ENCODE measurements around the gene EIF4G3.
"Not testable (repeated sequence)": the region's sequence is repeated elsewhere in the genome, so short reads cannot be mapped to it uniquely, and the experiment has no call there.

EIF4G3 gene

GRCh38 chr1:20865001-20865400, 311.7 kb downstream of the EIF4G3 start:
- Histone ChIP-seq H3K36me3 (ENCODE audit: control insufficient read depth in 1 of 2, insufficient read depth in 2 of 2, low read depth in 1 of 2, low read length in 2 of 2) (peaks cover 12 to 63% of the 10 kb centered on the region in 2 experiments), H3K4me1 (ENCODE audit: control insufficient read depth, insufficient read depth, low read depth, low read length) (peaks cover 3% of the 10 kb centered on the region), H2BK12ac (ENCODE audit: low read length in 2 of 2) (no peak overlapping the region), H4K91ac (ENCODE audit: low read length) (no peak overlapping the region), H4K8ac (ENCODE audit: low read length) (no peak overlapping the region), H3K79me1 (replicated peaks; ENCODE audit: low read length, poor library complexity, severe bottlenecking) (peaks cover 7% of the 10 kb centered on the region), H3K9me3 (ENCODE audit: control insufficient read depth, low read length) (no peaks in the 10 kb centered on the region), H3K14ac (ENCODE audit: low read length in 2 of 2) (no peak overlapping the region), H3K4ac (ENCODE audit: low read depth in 1 of 2, low read length in 2 of 2) (no peak overlapping the region), H2BK5ac (ENCODE audit: low read depth, low read length, poor library complexity, severe bottlenecking) (no peak overlapping the region), H3K27ac (ENCODE audit: low read length, poor library complexity, severe bottlenecking) (no peak overlapping the region), H3K4me3 (ENCODE audit: insufficient read depth in 1 of 2, low read depth in 1 of 2, low read length in 2 of 2) (no peak overlapping the region), H3K18ac (ENCODE audit: low read depth in 1 of 2, low read length in 2 of 2) (no peak overlapping the region), H3K23ac (ENCODE audit: low read length in 2 of 2) (no peak overlapping the region), H3K4me2 (ENCODE audit: low read length, poor library complexity, severe bottlenecking) (no peak overlapping the region), H2BK120ac (ENCODE audit: low read depth, low read length) (no peak overlapping the region), H2AK5ac (ENCODE audit: low read length, severe bottlenecking) (no peak overlapping the region), H3K9ac (ENCODE audit: low read length) (no peak overlapping the region), H2AFZ (ENCODE audit: low read depth, low read length) (no peak overlapping the region), H3K27me3 (ENCODE audit: control insufficient read depth in 1 of 2, insufficient read depth in 1 of 2, low read length in 2 of 2) (no peaks in the 10 kb centered on the region), H2BK15ac (ENCODE audit: low read depth, poor library complexity, severe bottlenecking) (no peak overlapping the region)
- 97% methylated on average over 2 of the region's 2 CpGs for WGBS
- DNase-seq, result no peak

DNA sequence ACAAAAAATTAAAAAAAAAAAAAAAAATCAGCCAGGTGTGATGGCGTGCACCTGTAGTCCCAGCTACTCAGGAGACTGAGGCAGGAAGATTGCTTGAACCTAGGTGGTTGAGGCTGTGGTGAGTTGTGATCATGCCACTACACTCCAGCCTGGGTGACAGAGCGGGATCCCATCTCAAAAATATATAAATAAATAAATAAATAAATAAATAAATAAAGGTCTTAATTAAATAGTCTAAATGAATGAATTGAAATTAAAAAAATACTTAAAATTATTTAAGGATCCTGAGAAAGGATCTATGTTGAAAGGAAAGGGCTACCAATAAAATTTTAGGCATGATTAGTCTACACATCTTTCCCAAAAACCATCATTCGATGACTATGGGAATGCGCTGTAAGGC, 322.2 kb downstream of the EIF4G3 start:
- no peak overlapping the region for H3K18ac ChIP-seq (ENCODE audit: low read depth in 1 of 2, low read length in 2 of 2)
- peaks cover 33 to 88% of the 10 kb centered on the region in 2 experiments for H3K36me3 ChIP-seq (ENCODE audit: control insufficient read depth in 1 of 2, insufficient read depth in 2 of 2, low read depth in 1 of 2, low read length in 2 of 2)

DNA sequence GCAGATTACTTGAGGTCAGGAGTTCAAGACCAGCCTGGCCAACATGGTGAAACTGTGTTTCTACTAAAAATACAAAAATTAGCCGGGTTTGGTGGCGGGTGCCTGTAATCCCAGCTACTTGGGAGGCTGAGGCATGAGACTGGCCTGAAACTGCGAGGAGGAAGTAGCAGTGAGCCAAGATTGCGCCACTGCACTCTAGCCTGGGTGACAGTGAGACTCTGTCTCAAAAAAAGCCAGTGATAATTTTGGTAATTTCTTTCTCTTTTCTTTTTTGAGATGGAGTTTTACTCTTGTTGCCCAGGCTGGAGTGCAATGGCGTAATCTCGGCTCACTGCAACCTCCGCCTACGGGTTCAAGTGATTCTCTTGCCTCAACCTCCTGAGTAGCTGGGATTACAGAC, 324.9 kb downstream of the EIF4G3 start:
- not testable (repeated sequence) for H2BK12ac ChIP-seq (ENCODE audit: low read length in 2 of 2); H2AFZ ChIP-seq (ENCODE audit: low read depth, low read length); H3K23ac ChIP-seq (ENCODE audit: low read length in 2 of 2); H3K27me3 ChIP-seq (ENCODE audit: control insufficient read depth in 1 of 2, insufficient read depth in 1 of 2, low read length in 2 of 2); H3K14ac ChIP-seq (ENCODE audit: low read length in 2 of 2); H2BK5ac ChIP-seq (ENCODE audit: low read depth, low read length, poor library complexity, severe bottlenecking); H3K79me1 ChIP-seq (replicated peaks; ENCODE audit: low read length, poor library complexity, severe bottlenecking); H3K4me1 ChIP-seq (ENCODE audit: control insufficient read depth, insufficient read depth, low read depth, low read length); H4K8ac ChIP-seq (ENCODE audit: low read length); H3K27ac ChIP-seq (ENCODE audit: low read length, poor library complexity, severe bottlenecking); H3K4ac ChIP-seq (ENCODE audit: low read depth in 1 of 2, low read length in 2 of 2); H3K9me3 ChIP-seq (ENCODE audit: control insufficient read depth, low read length); H3K18ac ChIP-seq (ENCODE audit: low read depth in 1 of 2, low read length in 2 of 2); H3K4me3 ChIP-seq (ENCODE audit: insufficient read depth in 1 of 2, low read depth in 1 of 2, low read length in 2 of 2); H2BK15ac ChIP-seq (ENCODE audit: low read depth, poor library complexity, severe bottlenecking); DNase-seq; H2BK120ac ChIP-seq (ENCODE audit: low read depth, low read length); H4K91ac ChIP-seq (ENCODE audit: low read length); H3K9ac ChIP-seq (ENCODE audit: low read length); H3K4me2 ChIP-seq (ENCODE audit: low read length, poor library complexity, severe bottlenecking); H2AK5ac ChIP-seq (ENCODE audit: low read length, severe bottlenecking)
- peaks cover 24 to 90% of the 10 kb centered on the region in 2 experiments for H3K36me3 ChIP-seq (ENCODE audit: control insufficient read depth in 1 of 2, insufficient read depth in 2 of 2, low read depth in 1 of 2, low read length in 2 of 2)
- WGBS, result 87% methylated on average over 8 of the region's 8 CpGs

More for the DNA sequence above, 322.2 kb downstream of the EIF4G3 start:
- Histone ChIP-seq H3K27me3 (ENCODE audit: control insufficient read depth in 1 of 2, insufficient read depth in 1 of 2, low read length in 2 of 2) (no peaks in the 10 kb centered on the region), H2BK12ac (ENCODE audit: low read length in 2 of 2) (no peak overlapping the region), H2AK5ac (ENCODE audit: low read length, severe bottlenecking) (no peak overlapping the region), H2BK5ac (ENCODE audit: low read depth, low read length, poor library complexity, severe bottlenecking) (no peak overlapping the region), H4K91ac (ENCODE audit: low read length) (no peak overlapping the region), H2BK120ac (ENCODE audit: low read depth, low read length) (no peak overlapping the region), H3K4me2 (ENCODE audit: low read length, poor library complexity, severe bottlenecking) (no peak overlapping the region), H3K9ac (ENCODE audit: low read length) (no peak overlapping the region), H2AFZ (ENCODE audit: low read depth, low read length) (no peak overlapping the region), H3K23ac (ENCODE audit: low read length in 2 of 2) (no peak overlapping the region), H3K4ac (ENCODE audit: low read depth in 1 of 2, low read length in 2 of 2) (no peak overlapping the region), H3K9me3 (ENCODE audit: control insufficient read depth, low read length) (no peaks in the 10 kb centered on the region), H3K4me1 (ENCODE audit: control insufficient read depth, insufficient read depth, low read depth, low read length) (peaks cover 2% of the 10 kb centered on the region), H3K79me1 (replicated peaks; ENCODE audit: low read length, poor library complexity, severe bottlenecking) (peaks cover 6% of the 10 kb centered on the region), H4K8ac (ENCODE audit: low read length) (no peak overlapping the region), H2BK15ac (ENCODE audit: low read depth, poor library complexity, severe bottlenecking) (no peak overlapping the region), H3K4me3 (ENCODE audit: insufficient read depth in 1 of 2, low read depth in 1 of 2, low read length in 2 of 2) (no peak overlapping the region), H3K27ac (ENCODE audit: low read length, poor library complexity, severe bottlenecking) (no peak overlapping the region), H3K14ac (ENCODE audit: low read length in 2 of 2) (no peak overlapping the region)
- no peak for DNase-seq
- 99% methylated on average over 3 of the region's 4 CpGs for WGBS

GRCh38 chr1:20850021-20850420, 326.7 kb downstream of the EIF4G3 start:
- no peak for DNase-seq

More at GRCh38 chr1:20850021-20850420, 326.7 kb downstream of the EIF4G3 start:
- H2BK120ac ChIP-seq (ENCODE audit: low read depth, low read length), result no peak overlapping the region
- H2BK15ac ChIP-seq (ENCODE audit: low read depth, poor library complexity, severe bottlenecking), result no peak overlapping the region
- H3K4ac ChIP-seq (ENCODE audit: low read depth in 1 of 2, low read length in 2 of 2), result no peak overlapping the region
- H3K18ac ChIP-seq (ENCODE audit: low read depth in 1 of 2, low read length in 2 of 2), result no peak overlapping the region
- H4K8ac ChIP-seq (ENCODE audit: low read length), result no peak overlapping the region
- H3K14ac ChIP-seq (ENCODE audit: low read length in 2 of 2), result no peak overlapping the region
- no peak overlapping the region for H3K9ac ChIP-seq (ENCODE audit: low read length)
- no peak overlapping the region for H3K23ac ChIP-seq (ENCODE audit: low read length in 2 of 2)
- no peak overlapping the region for H4K91ac ChIP-seq (ENCODE audit: low read length)
- no peak overlapping the region for H2BK12ac ChIP-seq (ENCODE audit: low read length in 2 of 2)
- H2AFZ ChIP-seq (ENCODE audit: low read depth, low read length), result no peak overlapping the region
- H3K4me2 ChIP-seq (ENCODE audit: low read length, poor library complexity, severe bottlenecking), result no peak overlapping the region
- 94% methylated on average over 3 of the region's 3 CpGs for WGBS
- H3K4me3 ChIP-seq (ENCODE audit: insufficient read depth in 1 of 2, low read depth in 1 of 2, low read length in 2 of 2), result no peak overlapping the region
- no peaks in the 10 kb centered on the region for H3K9me3 ChIP-seq (ENCODE audit: control insufficient read depth, low read length)
- H3K36me3 ChIP-seq (ENCODE audit: control insufficient read depth in 1 of 2, insufficient read depth in 2 of 2, low read depth in 1 of 2, low read length in 2 of 2), result peaks cover 24 to 86% of the 10 kb centered on the region in 2 experiments
- H3K27ac ChIP-seq (ENCODE audit: low read length, poor library complexity, severe bottlenecking), result peak overlapping the region; percentile 61
- H3K79me1 ChIP-seq (replicated peaks; ENCODE audit: low read length, poor library complexity, severe bottlenecking), result peaks cover 7% of the 10 kb centered on the region
- no peak overlapping the region for H2AK5ac ChIP-seq (ENCODE audit: low read length, severe bottlenecking)
- H2BK5ac ChIP-seq (ENCODE audit: low read depth, low read length, poor library complexity, severe bottlenecking), result no peak overlapping the region
- H3K4me1 ChIP-seq (ENCODE audit: control insufficient read depth, insufficient read depth, low read depth, low read length), result peaks cover 4% of the 10 kb centered on the region
- no peaks in the 10 kb centered on the region for H3K27me3 ChIP-seq (ENCODE audit: control insufficient read depth in 1 of 2, insufficient read depth in 1 of 2, low read length in 2 of 2)

All from mesenchymal stem cell (in vitro differentiated cells and primary cell).